ENCODE data around the gene PPP1R7.

The PPP1R7 gene

DNA sequence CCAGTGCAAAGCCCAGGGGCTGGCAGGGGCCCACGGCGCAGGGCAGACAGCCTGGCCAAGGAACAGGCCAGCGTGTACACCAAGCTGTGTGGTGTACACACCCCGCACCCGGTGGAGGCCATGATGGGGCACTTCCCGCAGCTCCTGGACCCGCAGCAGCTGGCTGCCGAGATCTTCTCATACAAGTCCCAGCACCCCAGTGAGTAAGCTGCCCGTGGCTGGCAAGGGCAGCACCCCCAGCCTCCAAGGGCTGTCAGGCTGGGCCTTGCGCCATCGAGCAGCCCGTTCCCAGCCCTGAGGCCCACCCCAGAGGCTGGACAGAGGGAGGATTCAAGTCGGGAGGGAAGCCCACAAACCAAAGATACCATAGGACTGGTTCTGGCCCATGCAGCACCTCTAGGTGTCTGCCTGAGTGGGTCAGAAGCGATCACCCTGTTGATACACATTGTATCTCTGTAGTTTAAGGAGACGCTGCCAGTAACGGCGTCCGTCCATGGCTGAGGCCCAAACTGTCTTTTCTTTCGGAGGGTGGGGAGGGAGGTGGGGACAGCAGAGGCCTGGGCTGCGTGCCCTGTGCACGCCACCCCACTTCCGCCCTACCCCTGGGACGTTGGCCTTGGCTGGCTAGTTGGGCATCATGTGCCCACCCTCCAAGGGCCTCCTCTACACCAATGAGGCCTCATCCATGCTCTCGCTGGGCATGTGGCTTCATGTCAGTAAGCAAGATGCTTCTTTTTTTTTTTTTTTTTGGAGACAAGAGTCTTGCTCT, 31.3 kb upstream of the PPP1R7 start:
- DNase-seq (ENCODE audit: insufficient read length, low spot score) (no peak), FAIRE-seq (no peak)

DNA sequence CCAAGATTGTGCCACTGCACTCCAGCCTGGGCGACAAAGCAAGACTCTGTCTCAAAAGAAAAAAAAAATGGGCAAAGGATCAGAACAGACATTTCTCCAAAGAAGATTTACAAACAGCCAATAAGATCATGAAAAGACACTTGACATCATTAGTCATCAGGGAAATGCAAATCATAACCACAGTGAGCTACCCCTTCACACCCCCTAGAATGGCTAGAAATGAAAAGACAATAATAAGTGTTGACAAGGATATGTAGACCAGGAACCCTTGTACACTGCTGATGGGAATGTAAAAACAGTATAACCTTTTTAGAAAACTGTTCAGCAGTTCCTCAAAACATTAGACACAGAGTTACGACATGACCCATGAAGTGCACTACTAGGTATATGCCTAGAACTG, 29.8 kb upstream of the PPP1R7 start:
- DNase-seq (ENCODE audit: insufficient read length, low spot score) (no peak), FAIRE-seq (no peak)

DNA sequence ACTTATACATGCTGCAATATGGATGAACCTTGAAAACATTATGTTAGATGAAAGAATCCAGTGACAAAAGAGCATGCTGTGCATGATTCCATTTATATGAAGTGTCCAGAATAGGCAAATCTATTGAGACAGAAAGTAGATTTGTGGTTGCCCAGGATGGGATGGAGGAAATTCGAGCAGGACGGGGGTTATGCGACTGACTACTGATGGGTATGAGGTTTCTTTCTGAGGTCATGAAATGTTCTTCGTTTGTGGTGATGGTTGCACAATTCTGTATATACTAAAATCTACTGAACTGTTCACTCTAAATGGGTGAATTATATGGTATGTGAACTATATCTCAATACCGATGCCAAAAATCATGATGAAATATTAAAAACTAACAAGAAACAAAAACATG, 29.3 kb upstream of the PPP1R7 start:
- no peak for FAIRE-seq
- DNase-seq (ENCODE audit: insufficient read length, low spot score) = no peak

DNA sequence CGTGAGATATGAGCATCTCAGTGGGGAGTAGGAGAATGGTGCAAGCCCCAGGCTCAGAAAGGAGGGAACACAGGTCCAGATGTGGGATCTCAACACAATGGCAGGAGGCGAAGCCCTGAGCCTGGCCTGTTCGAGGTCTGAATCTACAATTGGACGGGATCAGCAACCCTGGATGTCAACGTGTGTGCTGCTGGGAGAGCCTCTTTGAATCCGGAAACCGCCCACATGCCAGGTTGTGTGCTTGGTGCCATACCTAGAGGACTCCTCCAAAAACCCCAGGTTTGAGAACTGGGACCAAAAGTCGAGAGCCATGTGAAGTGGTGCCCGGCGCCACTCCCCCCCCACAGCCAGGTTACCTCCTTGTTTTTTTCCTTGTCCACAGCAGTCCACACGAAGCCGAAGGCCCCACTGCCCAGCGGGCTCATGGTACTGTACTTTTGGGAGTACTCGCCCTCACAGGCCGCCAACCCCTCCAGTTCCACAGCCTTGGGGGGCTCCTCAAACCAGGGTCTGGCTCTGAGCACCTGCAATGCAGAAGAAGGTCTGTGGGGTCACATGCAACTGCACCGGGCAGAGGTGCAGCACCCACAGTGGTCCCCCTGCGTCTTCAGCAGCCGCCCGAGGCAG, 27.8 kb upstream of the PPP1R7 start:
- FAIRE-seq = no peak
- no peak for DNase-seq (ENCODE audit: insufficient read length, low spot score)

DNA sequence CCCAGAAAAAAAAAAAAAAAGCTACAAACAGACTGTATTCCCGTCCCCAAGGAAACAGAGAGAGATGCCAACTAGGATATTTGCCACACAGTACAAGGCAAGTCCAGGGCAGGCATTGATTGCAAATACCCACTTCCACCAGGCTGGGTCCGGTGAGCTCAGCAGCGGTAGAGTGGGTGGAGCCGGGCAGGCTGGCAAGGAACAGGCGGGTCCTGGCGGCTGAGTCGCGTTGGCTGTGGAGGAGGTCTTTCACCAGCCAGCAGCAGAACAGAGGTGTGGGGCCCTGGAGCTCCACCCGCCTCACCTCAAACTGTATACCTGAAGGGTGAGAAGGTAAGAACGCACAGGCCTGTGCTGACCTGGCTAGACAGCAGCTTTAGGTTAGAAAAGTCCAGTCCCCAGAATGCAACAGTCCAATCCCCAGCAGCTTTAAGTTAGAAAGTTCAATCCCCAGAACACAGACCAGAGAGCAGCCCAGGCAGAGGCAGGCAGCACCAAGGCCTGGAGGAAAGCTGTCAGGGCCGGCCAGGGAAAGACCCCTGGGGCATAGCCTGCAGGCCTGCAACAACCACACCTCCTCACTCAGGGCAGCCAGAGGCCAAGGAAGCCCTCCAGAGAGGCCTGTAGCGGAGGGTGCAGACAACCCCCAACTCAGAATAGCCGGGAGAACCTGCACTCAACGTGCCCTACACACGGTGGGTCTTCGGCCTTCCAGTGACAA, 26.3 kb upstream of the PPP1R7 start:
- DNase-seq (ENCODE audit: insufficient read length, low spot score) (no peak), FAIRE-seq (no peak)

DNA sequence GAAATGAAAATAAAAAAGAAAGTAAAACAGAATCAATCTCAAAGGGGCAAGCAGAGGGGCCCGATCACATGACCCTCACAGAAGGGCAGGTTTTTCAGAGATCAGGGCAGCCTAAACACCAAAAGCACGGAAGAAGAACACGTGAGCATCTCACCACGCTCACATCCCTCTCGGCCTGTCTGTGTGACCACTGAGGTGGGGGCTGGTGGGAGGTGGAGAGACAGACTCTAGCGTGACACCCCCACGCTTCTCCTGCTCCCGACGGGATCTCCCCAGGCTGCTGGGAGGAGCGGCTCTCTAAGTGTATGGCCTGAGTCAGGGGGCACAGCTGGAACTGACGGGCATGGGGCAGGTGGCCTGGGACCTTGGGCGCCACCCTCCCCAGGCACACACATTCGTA, 24.6 kb upstream of the PPP1R7 start:
- no peak for FAIRE-seq
- DNase-seq (ENCODE audit: insufficient read length, low spot score) = no peak

DNA sequence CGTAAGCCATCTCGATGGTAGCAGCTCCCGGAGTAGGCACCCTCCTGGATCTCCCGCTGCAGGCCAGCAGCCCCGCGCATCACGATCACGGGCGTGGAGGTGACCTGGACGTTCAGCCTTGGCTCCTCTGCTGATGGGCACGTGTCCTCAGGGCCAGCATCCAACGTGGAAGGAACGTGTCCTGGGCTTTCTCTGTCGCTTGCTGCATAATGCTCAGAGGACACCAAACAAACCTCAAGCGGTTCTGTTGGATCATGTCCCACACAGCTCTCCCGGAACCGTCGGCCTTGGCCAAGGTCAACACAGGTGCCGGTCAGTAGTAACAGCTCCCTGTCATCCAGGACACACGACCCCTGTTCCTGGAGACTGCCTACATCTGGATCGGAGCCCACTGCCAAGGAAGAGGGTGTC, 24.1 kb upstream of the PPP1R7 start:
- no peak for DNase-seq (ENCODE audit: insufficient read length, low spot score)
- no peak for FAIRE-seq

DNA sequence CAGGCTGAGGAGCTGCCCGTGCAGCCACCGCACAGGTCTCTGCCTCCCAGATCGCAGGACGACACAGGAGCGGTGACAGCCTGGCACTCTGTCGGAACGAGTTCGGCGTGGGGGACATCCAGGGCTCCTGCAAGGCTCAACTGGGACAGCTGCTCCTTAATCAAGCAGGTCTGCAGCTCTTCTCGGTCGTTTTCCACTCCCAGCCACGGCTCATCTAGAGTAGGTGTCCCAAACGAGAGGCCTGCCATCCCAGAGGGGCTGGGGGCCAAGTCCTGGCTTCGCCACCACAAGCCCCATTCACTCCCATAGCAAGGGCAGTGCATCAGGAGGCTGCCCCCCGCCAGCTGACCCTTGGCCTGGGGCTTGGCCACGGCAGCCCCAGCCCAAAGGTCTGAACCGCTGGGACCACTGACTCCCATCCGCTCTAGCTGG, 23.5 kb upstream of the PPP1R7 start:
- FAIRE-seq (no peak), DNase-seq (ENCODE audit: insufficient read length, low spot score) (no peak)

DNA sequence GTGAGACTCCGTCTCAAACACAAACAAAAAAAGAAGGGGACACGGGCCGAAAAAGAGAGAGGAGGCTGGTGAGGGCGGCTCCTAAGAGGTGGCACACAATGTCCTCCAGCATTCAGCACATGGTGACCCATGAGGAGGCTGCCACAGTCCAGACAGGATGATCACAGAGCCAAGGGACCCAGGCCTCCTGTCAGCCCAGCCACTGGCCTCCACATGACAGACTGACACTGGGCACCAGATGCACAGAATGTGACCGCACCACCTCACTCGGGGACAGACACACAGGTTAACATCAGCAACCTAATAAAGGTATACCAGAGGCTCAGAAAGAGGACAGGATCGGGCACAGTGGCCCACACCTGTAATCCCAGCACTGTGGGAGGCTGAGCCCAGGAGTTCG, 22.0 kb upstream of the PPP1R7 start:
- DNase-seq (ENCODE audit: insufficient read length, low spot score) (no peak), FAIRE-seq (no peak)

DNA sequence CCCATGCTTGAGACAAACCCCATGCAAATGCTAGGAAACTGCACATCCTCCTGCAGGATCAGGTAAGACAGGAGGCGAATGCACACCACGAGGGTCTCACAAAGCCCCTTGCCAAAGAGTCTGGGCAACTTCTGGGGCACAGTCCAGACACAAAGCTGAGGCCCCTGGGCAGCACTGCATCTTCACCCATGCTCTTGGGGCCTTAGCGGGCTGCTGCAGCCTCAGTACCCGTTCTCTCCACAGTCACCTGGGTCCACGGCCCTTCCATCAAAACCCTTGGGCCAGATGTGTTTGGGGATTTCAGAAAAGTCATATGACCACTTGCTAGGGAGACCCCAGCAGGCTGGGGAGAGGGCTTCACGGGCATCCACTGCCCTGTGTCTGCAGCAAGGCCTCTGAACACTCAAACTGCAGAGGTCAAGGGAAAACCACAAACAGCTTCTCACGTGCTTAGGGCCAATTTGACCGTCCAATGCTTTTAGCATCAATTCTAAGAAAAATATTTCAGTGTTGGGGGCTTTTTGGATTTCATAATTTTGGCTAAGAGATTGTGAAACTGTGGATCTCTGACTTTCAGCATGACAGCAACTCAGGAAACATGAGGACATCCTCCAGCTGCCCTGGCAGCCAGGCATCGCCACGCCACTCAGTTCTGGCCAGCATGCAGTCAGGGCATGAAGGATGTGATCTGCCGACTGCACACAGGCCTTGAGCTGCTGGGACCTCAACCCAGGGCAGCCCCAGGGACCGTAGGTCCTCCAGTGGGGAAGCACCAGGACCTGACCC, 21.0 kb upstream of the PPP1R7 start:
- DNase-seq (ENCODE audit: insufficient read length, low spot score) = no peak
- FAIRE-seq = no peak

DNA sequence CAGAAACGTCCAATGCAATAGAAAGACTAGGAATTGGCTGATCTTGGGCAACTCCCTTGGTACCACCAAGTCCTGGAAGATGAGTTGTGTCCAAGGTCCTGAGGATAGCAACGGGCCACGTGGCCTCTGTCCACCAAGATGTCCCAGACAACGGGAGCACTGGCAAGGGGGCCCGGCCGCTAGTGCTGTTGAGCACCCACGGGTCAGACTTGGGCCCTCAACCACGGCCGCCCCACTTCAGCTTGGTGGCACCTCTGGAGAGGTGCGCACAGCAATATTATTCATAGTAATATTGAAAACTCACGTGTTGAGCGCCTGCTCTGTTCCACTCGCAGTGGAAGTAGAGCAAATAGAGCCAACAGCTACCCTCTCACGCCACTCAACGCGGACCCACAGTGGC, 20.0 kb upstream of the PPP1R7 start:
- FAIRE-seq (no peak), DNase-seq (ENCODE audit: insufficient read length, low spot score) (no peak)

DNA sequence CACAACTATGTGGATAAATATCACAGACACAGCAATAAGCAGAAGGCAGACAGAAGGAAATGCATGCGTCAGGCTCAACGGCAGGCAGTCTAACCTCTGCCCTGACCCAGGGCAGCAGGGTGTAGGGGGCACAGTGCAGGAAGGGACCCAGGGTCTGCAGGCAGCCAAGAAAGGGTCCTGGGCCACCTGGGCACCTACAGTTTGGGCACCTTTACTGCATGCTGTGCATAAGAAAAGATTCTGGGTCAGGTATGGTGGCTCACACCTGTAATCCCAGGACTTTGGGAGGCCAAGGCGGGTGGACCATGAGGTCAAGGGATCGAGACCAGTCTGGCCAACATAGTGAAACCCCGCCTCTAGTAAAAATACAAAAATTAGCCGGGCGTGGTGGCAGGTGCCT, 18.7 kb upstream of the PPP1R7 start:
- no peak for DNase-seq (ENCODE audit: insufficient read length, low spot score)
- FAIRE-seq = no peak

DNA sequence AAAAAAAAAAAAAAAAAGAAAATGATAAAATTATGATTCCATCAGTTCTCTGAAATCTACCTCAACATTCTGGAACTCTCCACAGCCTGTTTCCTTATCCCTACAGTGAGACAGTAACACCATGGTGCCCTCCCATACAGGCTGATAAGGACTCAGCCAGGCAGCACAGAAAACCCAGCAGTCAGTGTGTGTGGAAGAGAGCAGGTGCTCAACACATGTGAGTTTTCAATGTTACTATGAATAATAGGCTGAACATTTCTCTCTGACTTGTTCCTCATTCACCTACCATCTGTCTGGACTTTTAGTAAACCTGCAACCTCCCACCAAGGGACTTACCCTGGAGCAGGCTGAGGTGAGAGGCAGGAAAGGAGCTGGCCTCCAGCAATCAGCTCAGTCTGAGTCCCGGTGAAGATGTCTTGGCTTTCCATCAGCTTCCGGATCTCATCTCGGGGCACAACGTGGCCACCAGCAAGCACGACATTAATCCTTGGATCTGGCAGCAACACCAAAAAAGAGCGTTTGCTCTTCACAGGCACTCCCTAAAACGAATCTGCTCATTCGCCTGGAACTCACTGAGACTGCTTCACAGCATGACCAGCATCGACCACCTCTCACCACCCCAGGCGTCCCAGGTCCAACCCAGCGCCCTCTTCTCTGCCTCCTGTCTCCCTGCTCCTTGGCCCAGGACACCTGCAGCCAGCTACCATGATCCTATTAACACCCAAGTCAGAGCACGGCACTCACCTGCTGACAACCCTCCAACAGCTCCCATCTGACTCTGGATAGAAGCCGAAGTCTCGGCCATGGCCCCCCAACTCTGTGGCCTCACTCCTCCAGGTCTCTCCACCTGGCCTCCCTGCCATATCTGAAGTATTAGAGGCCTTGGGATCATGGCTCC, 17.5 kb upstream of the PPP1R7 start:
- FAIRE-seq = no peak
- no peak for DNase-seq (ENCODE audit: insufficient read length, low spot score)

DNA sequence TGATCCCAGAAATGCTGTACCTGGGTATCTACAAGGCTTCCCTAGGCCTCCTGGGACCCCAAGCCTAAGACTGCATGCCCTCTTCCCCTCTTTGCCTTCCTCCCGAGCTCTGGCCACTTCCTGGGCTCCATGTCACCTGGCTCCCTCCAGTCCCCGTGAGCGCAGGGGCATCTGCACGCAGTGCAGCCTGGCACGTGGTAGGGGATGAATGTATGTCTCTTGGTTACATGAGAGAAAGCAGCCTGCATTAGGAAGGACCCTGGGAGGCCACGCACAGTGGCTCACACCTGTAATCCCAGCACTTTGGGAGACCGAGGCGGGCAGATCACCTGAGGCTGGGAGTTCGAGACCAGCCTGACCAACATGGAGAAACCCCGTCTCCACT, 16.8 kb upstream of the PPP1R7 start:
- FAIRE-seq (no peak), DNase-seq (ENCODE audit: insufficient read length, low spot score) (no peak)

DNA sequence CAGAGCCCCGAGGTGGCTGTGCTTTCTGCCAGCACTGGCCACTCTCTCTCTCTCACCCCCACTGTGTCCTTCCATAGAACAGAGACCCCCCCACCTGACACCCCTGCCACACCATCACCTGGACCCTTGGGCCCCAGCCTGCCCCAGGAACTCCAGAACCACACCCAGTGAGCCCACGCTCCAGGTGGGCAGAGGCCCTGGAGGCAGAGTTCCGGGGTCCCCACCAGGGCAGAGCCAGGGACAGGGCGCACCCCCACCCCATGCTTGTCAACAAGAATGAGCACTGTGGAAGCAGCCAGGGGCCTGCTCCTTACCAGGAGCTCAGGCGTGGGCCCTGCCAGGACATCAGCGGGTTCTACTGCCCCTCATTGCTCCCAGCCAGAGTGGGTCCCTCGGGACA, 15.6 kb upstream of the PPP1R7 start:
- FAIRE-seq (no peak), DNase-seq (ENCODE audit: insufficient read length, low spot score) (no peak)

DNA sequence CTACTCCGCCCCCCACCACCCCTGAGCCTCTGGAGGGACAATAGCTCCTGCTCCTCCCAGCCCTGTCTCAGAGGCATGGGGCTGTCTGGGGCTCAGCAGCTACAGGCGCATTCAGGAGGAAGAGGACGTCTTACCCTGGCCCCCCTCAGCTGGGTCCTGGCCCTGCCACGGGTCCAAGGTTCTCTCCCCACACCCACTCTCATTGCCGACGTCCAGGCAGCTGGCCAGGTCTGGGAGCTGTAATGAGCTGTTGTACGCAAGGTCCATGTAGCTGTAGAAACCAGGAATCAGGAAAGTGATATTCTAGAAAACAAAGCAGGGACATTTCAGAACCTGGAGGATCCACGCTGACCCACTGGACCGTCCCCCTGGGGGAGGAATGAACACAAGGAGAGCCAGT, 14.5 kb upstream of the PPP1R7 start:
- DNase-seq (ENCODE audit: insufficient read length, low spot score) (no peak), FAIRE-seq (no peak)

DNA sequence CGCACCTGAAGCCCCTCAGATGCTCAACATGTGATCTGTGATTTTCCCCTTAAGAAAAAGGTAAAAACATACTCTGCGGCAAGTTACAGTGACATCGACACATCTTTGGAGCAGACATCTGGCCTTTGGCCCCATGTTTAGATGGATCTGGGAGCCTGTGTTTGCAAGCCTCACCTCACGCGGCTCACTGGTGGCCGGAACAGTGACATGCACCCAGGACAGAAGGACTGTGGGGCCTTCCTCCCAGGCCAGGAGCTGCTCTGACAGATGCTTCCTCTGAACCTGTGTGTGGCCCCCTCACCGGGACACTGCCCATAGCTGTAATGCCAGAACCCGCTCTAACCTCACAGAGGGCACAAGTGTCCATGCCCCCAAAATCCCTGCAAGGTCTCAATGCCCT, 14.1 kb upstream of the PPP1R7 start:
- FAIRE-seq (no peak), DNase-seq (ENCODE audit: insufficient read length, low spot score) (no peak)

DNA sequence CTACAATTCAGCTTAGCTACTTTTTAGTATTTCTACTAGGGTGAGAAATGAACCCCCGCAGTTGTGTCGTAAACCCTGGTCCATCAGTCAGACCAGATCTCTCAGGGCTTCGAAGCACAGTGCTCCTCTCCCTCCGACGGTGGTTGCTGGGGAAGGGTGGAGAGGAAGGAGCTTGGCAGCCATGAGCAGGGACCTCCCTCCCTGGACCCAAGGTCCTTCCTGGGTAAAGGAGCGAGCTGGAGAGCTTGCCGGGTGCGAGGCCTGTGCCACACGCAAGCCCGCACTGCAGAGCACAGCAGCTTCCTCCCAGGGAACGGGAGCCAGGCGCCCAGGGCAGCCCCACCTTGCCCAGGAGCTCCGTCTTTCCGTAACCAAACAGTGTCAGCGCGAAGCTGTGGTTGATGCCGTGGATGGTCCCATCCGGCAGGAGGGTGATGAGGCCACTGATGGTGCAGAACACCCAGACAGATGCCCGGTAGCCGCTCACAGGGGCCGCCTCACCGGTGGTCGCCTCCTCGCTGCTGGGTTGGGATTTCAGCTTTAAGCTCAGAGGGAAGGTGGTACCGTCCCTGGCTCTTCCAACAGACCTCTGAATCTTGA, 13.5 kb upstream of the PPP1R7 start:
- DNase-seq (ENCODE audit: insufficient read length, low spot score) (no peak), FAIRE-seq (no peak)

DNA sequence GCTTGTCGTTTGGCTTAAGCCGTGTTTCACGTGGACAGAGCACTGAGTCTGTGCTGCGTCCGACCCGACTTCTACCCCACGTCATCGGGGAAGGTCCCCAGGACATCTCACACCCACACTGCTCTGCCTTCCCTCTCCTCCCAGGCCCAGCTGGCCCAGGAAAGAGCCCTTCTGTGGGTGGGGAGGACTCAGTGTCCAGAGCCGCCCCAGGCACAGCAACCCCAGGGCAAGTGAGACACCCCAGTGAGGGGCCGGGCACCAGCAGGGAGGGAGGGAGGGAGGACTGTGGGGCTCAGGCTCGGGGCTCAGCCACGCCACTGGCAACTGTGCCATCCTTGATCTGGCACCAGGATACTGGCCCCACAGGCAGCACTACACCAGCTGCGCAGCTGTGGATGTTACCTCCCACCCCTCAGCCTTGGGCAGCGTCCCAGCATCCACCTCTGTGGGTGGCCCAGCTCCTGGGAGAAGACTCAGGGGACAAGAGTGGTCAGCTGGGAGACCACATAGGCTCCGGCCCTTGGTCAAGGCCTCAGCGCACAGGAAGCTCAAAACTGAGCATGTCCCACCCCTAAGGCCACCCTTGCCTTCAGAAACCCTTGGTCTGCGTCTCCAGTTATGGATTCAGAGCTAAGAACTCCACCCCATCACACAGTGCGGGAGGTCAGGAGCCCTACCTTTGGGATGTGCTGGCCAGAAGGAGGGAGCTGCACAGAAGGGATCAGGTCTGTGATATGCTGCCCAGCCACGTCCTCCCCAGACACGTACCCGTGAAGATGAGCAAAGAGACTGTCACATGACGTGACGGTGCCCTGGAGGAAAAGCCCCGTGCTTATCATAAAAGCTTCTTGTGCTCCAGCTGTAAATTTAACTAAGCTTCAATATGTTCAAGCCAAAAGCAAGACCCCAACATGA, 12.7 kb upstream of the PPP1R7 start:
- FAIRE-seq = no peak
- DNase-seq (ENCODE audit: insufficient read length, low spot score) = no peak
